GM19463 (cell line): ENCODE measurements around the gene COL13A1.

Experiments
- ATAC-seq: cut with Tn5 transposase; IDR thresholded peaks from one replicate; pipeline ENCODE4 v1.9.1; 2021; ENCODE audit warnings: mild to moderate bottlenecking, moderate library complexity; ENCODE audit not compliant: unreplicated experiment

The COL13A1 gene

DNA sequence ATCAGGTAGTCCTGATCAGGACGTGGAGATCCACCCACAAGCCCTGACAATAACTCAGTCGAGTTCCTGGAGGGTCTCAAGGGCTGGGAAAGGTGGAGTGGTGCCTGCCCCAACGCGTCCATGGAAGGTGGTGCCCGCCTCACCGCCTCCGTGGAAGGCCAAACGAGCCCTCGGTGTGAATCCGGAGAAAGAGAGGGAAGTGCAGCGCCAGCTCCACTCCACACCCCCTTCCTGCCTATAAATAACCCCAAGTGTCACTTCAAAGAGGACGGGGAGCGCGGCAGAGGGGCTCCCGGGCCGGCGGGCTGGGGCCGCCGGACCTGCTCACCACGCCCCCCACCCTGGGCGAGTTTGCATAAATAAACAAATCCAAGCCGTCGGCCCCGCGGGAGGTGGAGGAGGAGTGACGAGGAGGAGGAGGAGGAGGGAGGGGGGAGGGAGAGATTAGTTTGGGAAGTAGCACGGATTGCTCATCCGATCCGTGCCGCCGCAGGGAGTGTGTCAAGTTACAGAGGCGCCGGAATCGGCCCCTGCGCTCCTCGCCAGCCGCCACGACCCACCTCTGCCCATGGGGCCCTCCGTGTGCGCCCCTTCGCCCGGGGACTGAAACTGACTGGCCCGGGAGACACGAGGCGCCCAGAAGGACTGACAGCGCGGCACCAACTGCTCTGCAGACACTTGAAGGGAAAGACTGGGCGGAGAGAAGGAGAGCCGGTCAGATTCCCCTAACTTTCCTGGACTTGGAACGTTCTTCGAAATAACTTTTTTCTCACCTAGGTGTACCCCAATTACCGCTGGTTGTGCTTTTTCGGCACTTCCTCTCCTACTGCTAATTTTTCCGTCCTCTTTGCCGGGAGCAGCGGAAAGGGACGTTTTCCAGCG is at the start of gene COL13A1:
Gene COL13A1, plus strand, starts transcription at position 473 of the 882 bp plus-strand sequence. CDS start 518 bp downstream, outside the sequence.
- no peak for ATAC-seq

DNA sequence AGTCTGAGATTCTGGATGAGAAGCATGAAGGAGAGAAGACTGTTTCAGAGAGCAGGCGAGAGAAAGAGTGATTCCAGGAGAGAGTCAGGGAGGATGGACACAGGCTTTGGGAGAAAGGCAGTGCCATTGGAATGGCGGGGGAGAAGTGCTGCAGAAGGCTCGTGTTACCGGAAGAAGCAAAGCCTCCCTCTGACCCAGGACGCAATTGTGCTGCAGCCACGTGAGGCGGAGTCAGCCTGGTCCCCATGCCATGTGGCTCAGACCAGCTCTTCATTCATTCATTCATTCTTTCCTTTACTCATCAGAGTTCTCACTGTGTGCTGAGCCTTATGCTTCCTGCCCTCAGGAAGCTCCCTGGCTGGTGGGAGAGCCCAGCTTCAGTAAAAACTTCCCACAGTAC is 49.2 kb upstream of the COL13A1 start:
- no peak for ATAC-seq

DNA sequence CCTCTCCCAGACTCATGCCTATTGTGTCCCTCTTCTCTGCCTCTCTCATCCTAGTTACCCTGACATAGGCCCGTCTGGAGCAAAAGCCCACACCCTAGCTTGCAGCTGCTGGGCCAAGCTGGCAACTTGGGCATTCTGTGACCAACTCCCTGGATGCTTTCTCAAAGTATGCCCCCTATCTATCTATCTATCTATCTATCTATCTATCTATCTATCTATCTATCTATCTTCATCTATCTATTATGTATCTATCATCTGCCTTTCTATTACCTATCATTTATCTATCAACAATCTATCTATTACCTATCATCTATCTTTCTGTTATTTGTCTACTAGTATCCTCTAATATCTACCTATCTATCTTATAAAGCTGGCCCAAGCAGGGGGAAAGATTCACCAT is 45.4 kb upstream of the COL13A1 start:
- ATAC-seq = no peak

DNA sequence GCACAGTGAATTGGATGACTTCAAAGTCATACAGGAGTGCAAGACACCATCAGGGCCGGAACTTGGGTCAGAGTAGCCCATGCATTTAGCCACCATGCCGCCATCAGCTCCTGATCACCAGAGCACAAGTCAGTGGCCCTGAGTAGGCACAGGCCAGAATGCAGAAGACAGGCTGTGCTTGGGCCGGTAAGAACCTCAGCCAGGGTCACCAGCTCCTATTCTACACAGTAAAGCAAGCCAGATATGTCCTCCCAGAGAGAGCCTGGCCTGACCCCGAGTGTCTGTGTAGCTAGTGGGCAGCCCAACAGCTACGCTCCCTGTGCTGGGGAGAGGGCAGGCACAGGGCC is 44.5 kb upstream of the COL13A1 start:
- ATAC-seq = no peak

DNA sequence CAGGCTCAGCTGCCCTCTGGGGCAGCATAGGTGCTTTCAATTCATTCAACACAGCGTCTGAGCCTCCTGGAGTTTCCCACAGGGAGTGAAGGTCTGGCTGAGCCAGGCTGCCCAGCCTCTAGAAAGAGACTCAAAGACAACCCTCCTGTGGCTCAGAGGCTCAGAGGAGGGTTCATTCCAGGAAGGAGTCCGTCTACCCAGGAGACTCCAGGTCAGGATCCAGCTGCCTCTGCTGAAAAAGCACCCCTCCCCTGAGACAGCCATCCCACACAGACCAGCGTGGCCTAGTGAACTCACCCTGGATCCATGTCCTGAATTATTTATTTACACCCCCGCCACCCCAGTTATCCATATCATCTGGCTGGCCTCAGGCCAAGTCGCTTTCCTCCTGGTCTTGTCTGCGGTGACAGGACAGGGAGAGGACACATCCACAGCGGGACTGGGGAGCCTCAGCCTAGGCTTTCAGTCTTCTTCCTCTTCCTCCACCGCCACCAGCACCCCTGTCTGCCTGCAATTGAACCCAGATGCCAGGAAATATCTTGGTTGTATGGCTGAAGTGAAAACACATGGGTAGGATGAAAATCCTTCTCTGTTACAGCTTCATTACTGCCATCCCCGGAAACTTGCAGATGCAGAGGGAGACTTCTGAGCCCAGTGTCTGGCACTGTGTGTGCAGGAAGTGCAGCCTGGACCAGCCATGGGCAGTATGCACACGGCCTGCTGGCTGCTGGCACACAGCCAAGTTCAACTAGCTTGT is 44.0 kb upstream of the COL13A1 start:
- no peak for ATAC-seq

DNA sequence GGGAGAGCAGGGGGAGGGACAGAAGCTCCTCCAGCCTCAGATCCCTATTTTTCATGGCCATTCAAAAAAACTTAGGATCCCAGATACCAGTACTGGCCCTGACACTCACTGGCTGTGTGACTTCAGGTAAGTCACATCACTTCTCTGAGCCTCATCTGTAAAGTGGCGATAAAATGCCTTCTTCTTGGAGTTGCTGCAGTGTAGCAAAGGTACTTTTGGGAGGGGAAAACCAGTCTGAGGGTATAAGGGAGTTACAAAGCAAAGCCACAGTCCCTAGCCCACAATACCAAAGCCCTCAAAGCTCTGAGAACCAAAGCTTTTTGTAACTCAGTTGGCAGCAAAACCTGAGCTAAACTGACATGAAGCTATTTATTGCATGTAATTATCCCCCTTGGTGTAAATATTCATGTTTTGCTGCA is 43.4 kb upstream of the COL13A1 start:
- ATAC-seq = no peak

DNA sequence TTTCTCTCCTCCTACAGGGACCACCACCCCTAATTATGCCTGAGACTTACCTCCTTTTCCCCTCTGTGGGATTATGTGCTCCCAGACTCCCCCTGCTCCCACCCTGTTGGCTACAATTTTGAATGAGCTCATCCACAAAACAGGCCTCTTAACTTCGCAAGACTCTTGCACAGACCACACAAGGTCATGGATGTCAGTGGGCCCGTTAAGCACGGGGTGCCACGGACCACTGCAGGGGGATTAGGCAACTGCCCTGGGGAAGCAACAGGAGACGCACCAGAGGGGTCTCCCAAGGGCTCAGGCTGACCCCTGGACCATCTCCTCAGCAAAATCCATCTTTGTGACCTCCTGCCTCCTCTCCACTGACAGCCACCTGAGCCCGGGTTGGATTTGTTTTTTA is 42.1 kb upstream of the COL13A1 start:
- ATAC-seq = no peak

DNA sequence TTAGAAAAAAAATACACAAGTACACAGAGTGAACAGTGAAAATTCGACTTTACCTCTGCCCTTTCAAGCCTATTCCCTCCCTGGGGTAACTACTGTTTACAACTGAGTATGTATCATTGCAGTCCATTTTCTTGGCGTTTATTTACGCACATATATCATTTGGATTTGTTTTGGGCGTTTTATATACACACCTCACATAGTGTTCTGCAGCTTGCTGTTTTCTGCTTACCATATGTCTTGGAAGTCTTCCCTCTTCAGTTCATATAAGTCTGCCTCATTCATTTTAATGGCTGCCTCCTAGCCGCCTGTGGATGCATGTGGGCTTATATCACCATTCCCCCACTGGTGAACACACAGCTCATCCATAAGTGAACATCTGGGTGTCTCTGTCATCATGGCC is 41.6 kb upstream of the COL13A1 start:
- no peak for ATAC-seq

DNA sequence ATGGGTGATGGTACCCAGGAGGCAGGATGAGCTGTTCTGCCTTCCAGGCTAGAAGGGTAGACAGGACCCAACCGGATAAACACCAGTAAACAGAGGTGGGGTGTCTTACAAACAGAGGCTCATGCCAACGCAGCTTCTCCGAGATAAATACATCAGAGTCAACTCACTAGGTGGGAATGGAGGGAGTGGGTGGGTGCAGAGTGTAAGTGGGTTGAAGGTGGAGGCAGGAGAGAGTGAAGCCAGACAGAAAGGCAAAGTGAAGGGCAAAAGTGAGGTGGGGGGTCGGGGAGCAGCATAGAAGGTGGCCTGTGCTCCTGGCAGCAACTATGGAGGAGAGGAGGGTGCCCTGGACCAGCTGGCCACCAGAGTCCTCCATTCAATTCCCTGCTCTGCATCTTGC is 40.4 kb upstream of the COL13A1 start:
- ATAC-seq = no peak

DNA sequence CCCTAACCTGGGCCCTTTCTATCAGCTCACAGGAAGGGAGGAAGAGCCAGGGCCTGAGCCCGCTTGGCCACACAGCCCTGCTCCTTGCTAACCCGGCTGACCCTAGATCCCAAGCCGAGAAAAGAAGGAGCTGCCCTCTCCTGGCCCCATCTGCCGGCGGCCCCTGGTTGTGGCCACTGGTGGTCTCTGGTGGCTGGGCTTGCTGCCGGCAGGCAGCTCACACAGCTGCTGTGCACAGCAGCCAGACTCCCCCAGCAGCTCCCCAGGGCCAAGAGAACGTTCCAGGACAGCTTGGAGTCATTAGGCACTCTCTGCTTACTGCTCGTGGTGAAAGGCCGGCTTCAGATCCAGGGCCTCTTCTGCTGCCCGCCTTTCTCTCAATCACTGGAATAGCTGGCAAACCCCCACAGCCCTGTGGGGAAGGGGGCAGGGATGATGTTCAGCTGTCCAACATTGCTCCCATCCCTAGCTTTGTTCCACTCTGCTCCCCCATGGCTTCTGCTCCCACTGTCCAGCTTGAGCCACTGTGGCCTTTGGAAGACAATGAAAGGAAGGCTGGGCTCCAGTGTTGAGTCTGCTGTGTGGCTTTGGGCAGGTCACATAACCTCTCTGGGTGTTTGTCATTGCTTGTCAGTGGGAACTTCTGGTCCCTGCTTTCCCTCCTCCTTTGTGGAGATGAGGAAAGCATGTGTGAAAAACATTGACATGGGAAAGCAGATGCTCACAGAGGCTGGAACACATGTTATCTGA is 35.4 kb upstream of the COL13A1 start:
- no peak for ATAC-seq

DNA sequence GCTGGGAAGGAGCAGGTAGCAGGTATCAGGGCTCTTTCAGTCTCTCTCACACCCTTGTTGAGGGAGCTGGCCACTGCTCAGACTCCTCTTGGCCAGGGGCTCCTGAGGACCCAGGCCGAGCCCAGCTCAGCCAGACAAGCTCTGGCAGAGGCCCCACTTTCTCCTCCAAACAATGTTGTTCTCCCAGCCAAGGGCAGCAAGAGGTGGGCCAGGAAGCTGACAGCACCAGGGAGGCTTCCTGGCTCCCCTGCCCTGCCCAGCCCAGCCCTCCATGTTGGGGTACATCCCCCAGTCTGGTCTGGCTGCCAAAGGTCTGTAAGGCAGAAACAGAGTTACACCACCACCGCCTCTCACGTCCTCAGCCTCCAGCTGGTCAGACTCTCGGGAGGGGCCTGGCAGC is 33.9 kb upstream of the COL13A1 start:
- ATAC-seq = no peak

DNA sequence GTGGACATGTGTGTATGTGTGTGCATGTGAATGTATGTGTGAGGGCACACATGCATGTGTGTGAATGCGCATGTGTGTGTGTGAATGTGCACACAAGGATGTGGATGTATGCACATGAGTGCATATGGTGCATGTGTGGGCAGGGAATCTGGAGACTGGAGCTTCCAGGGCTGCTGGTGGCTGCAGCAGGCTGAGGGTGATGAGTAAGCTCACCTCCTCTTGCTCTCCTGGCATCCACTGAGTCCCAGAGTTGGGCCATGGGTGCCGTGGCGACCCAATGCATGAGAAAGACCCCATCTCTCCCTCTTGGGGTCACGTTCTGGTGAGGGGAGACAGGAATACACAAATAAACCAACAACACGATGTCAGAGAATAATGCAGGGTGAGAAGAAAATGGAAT is 33.3 kb upstream of the COL13A1 start:
- no peak for ATAC-seq

DNA sequence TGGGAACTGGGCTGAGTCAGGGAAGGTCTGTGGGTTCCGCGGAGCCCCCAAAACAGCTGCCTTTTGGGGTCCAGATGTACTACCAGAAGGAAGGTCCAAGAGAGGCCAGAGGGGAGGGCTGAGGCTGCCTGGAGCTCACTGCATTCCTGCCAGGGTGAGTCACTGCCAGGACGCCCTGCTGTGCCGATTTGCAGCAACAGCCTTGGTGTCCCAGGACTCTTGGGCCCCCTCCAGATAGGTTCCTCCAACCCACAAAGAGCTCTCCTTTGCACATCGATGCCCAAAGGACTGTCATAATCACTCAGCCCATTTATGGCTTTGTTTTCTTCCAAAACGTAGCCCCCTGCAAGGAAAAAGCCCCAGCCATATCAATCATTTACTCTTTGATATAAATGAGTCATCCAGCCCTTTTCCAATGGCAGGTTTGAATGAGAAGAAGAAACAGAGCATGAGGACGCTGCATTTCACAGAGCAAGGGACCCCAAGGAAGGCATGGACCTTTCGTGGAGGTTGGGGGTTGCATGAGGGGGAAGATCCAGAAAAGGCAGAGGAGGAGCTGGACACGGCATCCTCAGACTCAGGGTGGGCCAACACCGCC is 32.2 kb upstream of the COL13A1 start:
- no peak for ATAC-seq

DNA sequence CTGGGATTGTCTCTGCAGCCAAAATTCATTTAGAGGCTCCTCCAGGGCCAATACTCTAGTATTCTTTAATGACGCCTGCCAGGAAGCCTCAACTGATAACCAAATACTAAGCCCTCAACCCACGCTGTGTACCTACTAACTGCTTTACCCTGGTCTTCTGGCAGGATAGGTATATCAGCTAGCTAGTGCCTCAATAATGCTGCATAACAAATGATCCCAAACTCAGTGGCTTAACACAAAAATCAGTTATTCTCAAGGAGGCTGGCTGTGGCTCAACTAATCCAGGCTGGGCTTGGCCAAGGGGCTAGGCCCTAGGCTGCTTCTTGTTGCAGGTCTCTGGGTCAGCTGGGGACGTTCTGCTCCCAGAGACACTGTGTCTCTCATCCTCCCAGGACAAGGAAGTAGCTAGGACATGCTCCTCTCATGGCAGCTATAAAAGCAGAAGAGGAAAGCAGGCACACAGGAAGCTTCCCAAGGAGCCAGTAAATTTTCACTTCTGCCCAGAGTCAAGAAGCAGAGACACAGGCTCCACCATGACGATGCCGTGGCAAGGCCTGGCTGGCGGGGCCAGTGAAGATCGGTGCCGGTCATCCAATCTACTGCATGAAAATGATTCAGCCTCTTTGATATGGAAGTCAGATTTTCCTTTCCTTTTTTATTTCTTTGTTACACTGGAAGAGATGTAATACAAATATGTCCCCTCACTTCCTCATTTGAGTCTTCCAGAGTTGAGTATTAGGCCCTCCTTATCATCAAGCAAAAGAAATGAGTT is 28.6 kb upstream of the COL13A1 start:
- ATAC-seq = no peak

DNA sequence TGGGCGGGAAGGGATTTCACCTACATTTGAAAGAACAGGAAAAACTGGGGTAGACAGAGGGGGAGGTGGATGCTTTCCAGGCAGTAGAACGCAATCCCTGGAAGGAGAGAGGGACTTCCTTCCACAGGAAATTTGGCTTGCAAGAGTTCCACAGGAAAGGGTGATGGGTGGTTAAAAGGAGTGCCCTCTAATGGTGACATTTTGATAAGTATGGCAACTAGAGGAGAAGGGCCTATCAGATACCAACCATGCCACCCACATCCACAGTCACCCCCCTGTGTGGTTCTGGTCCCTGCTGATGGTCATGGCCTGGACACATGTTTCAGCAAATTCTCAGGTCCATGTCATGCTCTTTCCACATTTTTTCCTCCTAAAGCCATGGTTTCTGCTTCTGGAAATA is 27.1 kb upstream of the COL13A1 start:
- no peak for ATAC-seq

DNA sequence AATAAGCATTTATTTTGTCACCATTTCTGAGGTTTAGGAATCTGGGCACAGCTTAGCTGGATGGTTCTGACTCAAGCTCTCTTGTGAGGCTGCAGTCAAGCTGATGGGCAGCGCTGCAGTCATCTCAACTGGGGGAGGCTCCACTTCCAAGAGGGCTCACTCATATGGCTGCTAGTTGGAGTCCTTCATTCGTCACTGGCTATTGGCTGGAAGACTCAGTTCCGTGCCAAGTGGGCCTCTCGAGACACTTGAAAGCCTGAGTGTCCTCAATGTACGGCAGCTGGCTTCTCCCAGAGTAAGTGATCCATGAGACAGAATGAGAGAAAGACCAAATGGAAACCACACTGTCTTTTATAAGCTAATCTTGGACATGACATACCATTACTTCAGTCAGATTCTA is 21.6 kb upstream of the COL13A1 start:
- no peak for ATAC-seq

DNA sequence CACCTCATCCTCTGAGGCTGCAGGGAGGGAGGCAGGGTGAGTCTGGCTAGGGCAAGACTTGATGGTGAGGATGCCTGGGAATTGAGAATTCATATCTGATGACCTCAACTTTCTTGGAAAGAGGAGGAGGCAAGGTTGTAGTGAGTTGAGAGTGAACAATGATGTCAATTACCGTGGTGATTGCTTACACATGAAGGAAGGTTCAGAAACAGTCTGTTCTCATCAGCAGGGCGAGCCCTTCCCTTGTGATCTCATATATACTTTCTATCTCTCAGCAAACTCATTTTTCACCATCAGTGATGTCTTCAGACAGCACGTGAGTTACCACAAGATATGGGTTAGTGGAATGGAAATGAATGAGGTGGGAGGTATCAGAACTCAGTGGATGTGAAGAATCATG is 20.1 kb upstream of the COL13A1 start:
- no peak for ATAC-seq

DNA sequence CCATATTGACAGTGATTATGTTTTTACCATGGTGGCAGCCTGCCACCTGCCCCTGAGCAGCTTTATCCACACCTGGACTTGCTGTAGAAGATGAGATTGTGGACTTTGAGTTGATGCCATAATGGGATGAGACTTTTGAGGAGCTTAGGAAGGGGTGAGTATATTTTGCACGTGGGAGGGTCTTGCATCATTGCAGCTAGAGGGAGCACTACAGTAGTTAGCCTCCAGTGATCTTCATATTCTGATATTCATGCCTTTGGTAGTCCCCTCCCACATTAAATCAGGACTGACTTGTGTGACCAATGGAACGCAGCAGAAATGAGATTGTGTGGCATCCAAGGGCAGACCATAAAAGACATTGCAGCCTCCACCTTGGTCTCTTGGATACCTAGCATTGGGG is 18.2 kb upstream of the COL13A1 start:
- ATAC-seq = no peak

DNA sequence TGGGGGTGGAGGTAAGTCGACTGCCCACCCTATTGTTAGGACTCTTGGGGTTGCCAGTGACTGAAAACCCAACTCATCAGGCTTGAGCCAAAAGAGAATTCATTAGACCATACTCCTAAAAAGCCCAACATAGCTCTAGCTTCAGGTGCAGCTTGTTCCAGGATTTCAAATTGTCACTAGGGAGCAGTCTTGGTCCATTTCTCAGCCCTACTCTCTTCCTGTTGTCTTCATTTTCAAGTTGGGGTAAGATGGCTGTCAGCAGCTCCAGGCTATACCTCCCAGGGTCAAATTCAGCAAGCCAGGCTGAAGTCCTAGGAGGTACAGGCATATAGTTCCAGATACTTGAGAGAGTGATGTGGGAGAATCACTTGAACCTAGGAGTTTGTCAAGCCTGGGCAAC is 14.9 kb upstream of the COL13A1 start:
- no peak for ATAC-seq

DNA sequence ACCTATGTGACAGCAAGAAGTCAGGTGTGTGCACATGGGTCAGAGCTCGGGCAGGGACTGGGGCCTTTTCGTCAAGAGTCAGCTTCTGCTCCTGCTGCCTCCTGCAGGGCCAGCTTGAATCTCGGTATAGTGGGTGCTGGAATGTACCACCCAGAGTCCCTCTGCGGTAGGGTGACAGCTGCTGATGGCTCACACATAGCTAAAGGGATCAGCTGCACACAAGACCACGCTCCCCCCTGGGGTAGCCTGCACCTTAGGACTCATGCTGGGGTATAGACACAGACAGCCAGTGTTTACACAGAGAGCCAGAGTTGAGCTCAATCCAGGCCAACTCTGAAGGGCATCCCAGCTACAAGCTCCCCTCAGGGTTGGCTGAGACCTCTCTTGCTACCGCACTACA is 14.0 kb upstream of the COL13A1 start:
- ATAC-seq = no peak
